ENCODE results near the gene ENTREP3. TPM values are rescaled to one million over a fixed set of nuclear protein-coding genes. Genes with fewer than 3 reads are reported as not detected.

Gene ENTREP3
- total RNA-seq, 1 donor from 2014 or later = 4.5 TPM

- DNase-seq = no peak
These were observed 23.4 kb upstream of the ENTREP3 start for GRCh38 chr1:155278689-155279160.

- no peak for DNase-seq
These were observed 22.8 kb upstream of the ENTREP3 start for GRCh38 chr1:155277902-155278688.

- DNase-seq = peak; percentile 97
These were observed 22.0 kb upstream of the ENTREP3 start, which contains the start of gene HCN3 for GRCh38 chr1:155277070-155277901. TSS of gene HCN3 (plus strand) at chr1:155277463. CDS start at chr1:155277591, 128 bp downstream.

GRCh38 chr1:155273343-155274245 lies 18.3 kb upstream of the ENTREP3 start, which contains the start of gene CLK2:
TSS of gene CLK2 (minus strand) at chr1:155273504. CDS start at chr1:155270977, 2,527 bp downstream.
- DNase-seq = peak; percentile 92

GRCh38 chr1:155272466-155273342 lies 17.4 kb upstream of the ENTREP3 start:
- peak; percentile 59 for DNase-seq

- no peak for DNase-seq
These were observed 14.1 kb upstream of the ENTREP3 start for GRCh38 chr1:155269381-155269780.

GRCh38 chr1:155268630-155269029 lies 13.3 kb upstream of the ENTREP3 start:
- no peak for DNase-seq

GRCh38 chr1:155267373-155267772 lies 12.1 kb upstream of the ENTREP3 start:
- DNase-seq = no peak

- no peak for DNase-seq
These were observed 11.3 kb upstream of the ENTREP3 start for GRCh38 chr1:155266553-155266952.

- no peak for DNase-seq
These were observed 7.8 kb upstream of the ENTREP3 start for GRCh38 chr1:155263067-155263466.

- DNase-seq = peak; percentile 98
These were observed 6.8 kb upstream of the ENTREP3 start, which contains the start of gene SCAMP3 for GRCh38 chr1:155261852-155262673. TSS of gene SCAMP3 (minus strand) at chr1:155262360. CDS start at chr1:155262151, 209 bp downstream.

GRCh38 chr1:155261493-155261851 lies 6.2 kb upstream of the ENTREP3 start:
- DNase-seq = no peak

- no peak for DNase-seq
These were observed 5.0 kb upstream of the ENTREP3 start for GRCh38 chr1:155260276-155260675.

- DNase-seq = no peak
These were observed 972 bp upstream of the ENTREP3 start for GRCh38 chr1:155256058-155256852.

GRCh38 chr1:155254714-155255242 lies 505 bp downstream of the ENTREP3 start:
- no peak for DNase-seq

- DNase-seq = no peak
These were observed 1.0 kb downstream of the ENTREP3 start for GRCh38 chr1:155254228-155254713.

- no peak for DNase-seq
These were observed 1.5 kb downstream of the ENTREP3 start for GRCh38 chr1:155253797-155254196.

- no peak for DNase-seq
These were observed 2.1 kb downstream of the ENTREP3 start for GRCh38 chr1:155253208-155253607.

- DNase-seq = no peak
These were observed 3.7 kb downstream of the ENTREP3 start for GRCh38 chr1:155251566-155251965.
